SK-N-SH treated with all-trans-retinoic acid at 6 μM for 48 hours (cell line): ENCODE measurements around the gene LILRA1.

Source experiments
- ARNTL ChIP-seq: fragments of 450-650 bp; formaldehyde crosslinking; IDR thresholded peaks from 2 replicates; pipeline ENCODE4 v1.5.0; 2020; ENCODE audit warnings: low read depth, mild to moderate bottlenecking, moderate library complexity, borderline replicate concordance
- BACH2 ChIP-seq: fragments of 250-450 bp; sonication (Bioruptor Pico); IDR thresholded peaks from 2 replicates; pipeline ENCODE4 v1.9.0; 2021; ENCODE audit warnings: mild to moderate bottlenecking, borderline replicate concordance
- CREB5 ChIP-seq: fragments of 250-450 bp; sonication (Bioruptor Pico); IDR thresholded peaks from 2 replicates; pipeline ENCODE4 v1.5.1; 2020; ENCODE audit warnings: low read depth, mild to moderate bottlenecking, moderate library complexity
- PATZ1 ChIP-seq: fragments of 250-450 bp; sonication (Bioruptor Pico); IDR thresholded peaks from 2 replicates; pipeline ENCODE4 v1.8.0; 2020; ENCODE audit warnings: mild to moderate bottlenecking, moderate library complexity, borderline replicate concordance
- RARB ChIP-seq: fragments of 250-450 bp; sonication (Bioruptor Pico); IDR thresholded peaks from 2 replicates; pipeline ENCODE4 v1.8.0; 2021; ENCODE audit warnings: mild to moderate bottlenecking, moderate library complexity
- ZFP3 ChIP-seq: fragments of 250-450 bp; sonication (Bioruptor Pico); IDR thresholded peaks from 2 replicates; pipeline ENCODE4 v1.5.0; 2020; ENCODE audit warnings: mild to moderate bottlenecking, moderate library complexity

- TF ChIP-seq BACH2 (CRISPR knock-in tag) (no peak), ZFP3 (CRISPR knock-in tag) (no peak), ARNTL (no peak), RARB (CRISPR knock-in tag) (no peak), PATZ1 (CRISPR knock-in tag) (no peak), CREB5 (CRISPR knock-in tag) (no peak)
Measured at GRCh38 chr19:54574051-54574450, 19.4 kb upstream of the LILRA1 start.
